Suprapubic skin (tissue), 4 donors: ENCODE data around the gene NUTM2G. TPM values are rescaled to one million over a fixed set of nuclear protein-coding genes. Genes with fewer than 3 reads are reported as not detected.
"Not testable (repeated sequence)": the region's sequence is repeated elsewhere in the genome, so short reads cannot be mapped to it uniquely, and the experiment has no call there.

Source experiments
- DNase-seq, 2 donors: peaks; one replicate each; pipeline ENCODE4 v3.0.0-alpha.2; 2019; ENCODE audit warnings: low spot score in 2 of 2
- H3K27ac ChIP-seq: fragments of 200-600 bp; sonication (generic); one replicate; pipeline ENCODE4 v1.5.1; 2019
- H3K27me3 ChIP-seq: fragments of 200-600 bp; sonication (generic); one replicate; pipeline ENCODE4 v1.5.1; 2019
- H3K36me3 ChIP-seq: fragments of 200-600 bp; sonication (generic); one replicate; pipeline ENCODE4 v1.5.1; 2019
- H3K4me1 ChIP-seq: fragments of 200-600 bp; sonication (generic); one replicate; pipeline ENCODE4 v1.5.1; 2019
- H3K4me3 ChIP-seq: fragments of 200-600 bp; sonication (generic); one replicate; pipeline ENCODE4 v1.5.1; 2019; ENCODE audit warnings: mild to moderate bottlenecking
- H3K9me3 ChIP-seq: fragments of 200-600 bp; sonication (generic); one replicate; pipeline ENCODE4 v1.5.1; 2019
- EP300 ChIP-seq: sonication (generic); formaldehyde crosslinking; IDR thresholded peaks from one replicate; pipeline ENCODE4 v1.6.1; 2017; ENCODE audit warnings: antibody characterized with exemption
- POLR2A ChIP-seq, 2 donors: fragments of 450-650 bp; IDR thresholded peaks; one replicate each; pipeline ENCODE4 v1.6.1; 2017; ENCODE audit warnings: antibody characterized with exemption in 2 of 2, mild to moderate bottlenecking in 2 of 2, moderate library complexity in 2 of 2
- POLR2AphosphoS5 ChIP-seq, 3 donors: sonication (generic); formaldehyde crosslinking; IDR thresholded peaks; one replicate each; pipeline ENCODE4 v1.6.1; 2017; ENCODE audit warnings: antibody characterized with exemption in 3 of 3
- WGBS: methylation state at CpG from one replicate; pipeline ENCODE4 v1.1.5; 2018; 5-methylcytosine and 5-hydroxymethylcytosine counted together
- total RNA-seq, 4 donors: library from RNA; depleted of rRNA; stranded (reverse); fragments of >200 nt; gene quantifications; one replicate each; pipeline ENCODE4 v1.1.0, GENCODE V29; 2016
- TF ChIP-seq, protein P1 (sequence below), 2 donors: fragments of 200-600 bp in 1 of 2; fragments of 450-650 bp in 1 of 2; sonication (generic) in 1 of 2; IDR thresholded peaks; one replicate each; pipeline ENCODE4 v1.5.1; 2016 to 2019; ENCODE audit warnings: antibody characterized with exemption in 2 of 2, mild to moderate bottlenecking in 1 of 2, moderate library complexity in 1 of 2

The NUTM2G gene
- not detected for total RNA-seq

- not testable (repeated sequence) for H3K36me3 ChIP-seq, H3K4me1 ChIP-seq, H3K4me3 ChIP-seq, H3K27ac ChIP-seq, H3K27me3 ChIP-seq, H3K9me3 ChIP-seq, DNase-seq
- no CpG with 5 or more reads among the region's 3 CpGs for WGBS
Observed at GRCh38 chr9:96928543-96928942, at the start of gene NUTM2G. Gene NUTM2G (plus strand): TSS chr9:96928843. CDS start chr9:96929025, 182 bp downstream.

DNA sequence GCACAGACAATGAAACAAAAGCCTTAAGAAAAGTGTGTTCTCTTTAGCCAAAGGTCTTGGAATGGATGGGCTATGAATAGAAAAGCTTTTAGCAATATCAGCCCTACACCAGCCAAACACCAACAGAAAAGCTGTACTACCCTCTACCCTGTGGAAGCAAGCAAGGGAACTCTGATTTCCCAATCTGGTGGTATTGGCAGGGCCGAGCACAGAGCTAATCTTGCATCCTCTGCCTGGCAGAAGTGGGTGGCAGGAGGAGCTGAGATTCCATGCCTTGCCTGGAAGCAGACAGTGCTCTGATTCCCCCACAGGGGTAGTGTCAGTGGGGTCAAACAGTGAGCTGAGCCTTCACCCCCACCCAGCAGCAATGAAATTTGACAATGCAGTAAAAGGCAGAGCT, 44.7 kb upstream of the NUTM2G start:
- Histone ChIP-seq H3K4me1 (no peaks in the 10 kb centered on the region), H3K36me3 (peaks cover 2% of the 10 kb centered on the region), H3K27ac (no peak overlapping the region), H3K9me3 (no peaks in the 10 kb centered on the region), H3K27me3 (peaks cover 5% of the 10 kb centered on the region), H3K4me3 (no peak overlapping the region)
- TF ChIP-seq, protein P1, sequence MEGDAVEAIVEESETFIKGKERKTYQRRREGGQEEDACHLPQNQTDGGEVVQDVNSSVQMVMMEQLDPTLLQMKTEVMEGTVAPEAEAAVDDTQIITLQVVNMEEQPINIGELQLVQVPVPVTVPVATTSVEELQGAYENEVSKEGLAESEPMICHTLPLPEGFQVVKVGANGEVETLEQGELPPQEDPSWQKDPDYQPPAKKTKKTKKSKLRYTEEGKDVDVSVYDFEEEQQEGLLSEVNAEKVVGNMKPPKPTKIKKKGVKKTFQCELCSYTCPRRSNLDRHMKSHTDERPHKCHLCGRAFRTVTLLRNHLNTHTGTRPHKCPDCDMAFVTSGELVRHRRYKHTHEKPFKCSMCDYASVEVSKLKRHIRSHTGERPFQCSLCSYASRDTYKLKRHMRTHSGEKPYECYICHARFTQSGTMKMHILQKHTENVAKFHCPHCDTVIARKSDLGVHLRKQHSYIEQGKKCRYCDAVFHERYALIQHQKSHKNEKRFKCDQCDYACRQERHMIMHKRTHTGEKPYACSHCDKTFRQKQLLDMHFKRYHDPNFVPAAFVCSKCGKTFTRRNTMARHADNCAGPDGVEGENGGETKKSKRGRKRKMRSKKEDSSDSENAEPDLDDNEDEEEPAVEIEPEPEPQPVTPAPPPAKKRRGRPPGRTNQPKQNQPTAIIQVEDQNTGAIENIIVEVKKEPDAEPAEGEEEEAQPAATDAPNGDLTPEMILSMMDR (IDR thresholded peaks at IDR 0.05) = no peak
- no peak for TF ChIP-seq EP300
- TF ChIP-seq POLR2A (IDR thresholded peaks at IDR 0.05) = no peak
- TF ChIP-seq POLR2AphosphoS5 (IDR thresholded peaks at IDR 0.05) = no peak
- 33% methylated on average over 1 of the region's 1 CpG for WGBS
- DNase-seq = no peak

DNA sequence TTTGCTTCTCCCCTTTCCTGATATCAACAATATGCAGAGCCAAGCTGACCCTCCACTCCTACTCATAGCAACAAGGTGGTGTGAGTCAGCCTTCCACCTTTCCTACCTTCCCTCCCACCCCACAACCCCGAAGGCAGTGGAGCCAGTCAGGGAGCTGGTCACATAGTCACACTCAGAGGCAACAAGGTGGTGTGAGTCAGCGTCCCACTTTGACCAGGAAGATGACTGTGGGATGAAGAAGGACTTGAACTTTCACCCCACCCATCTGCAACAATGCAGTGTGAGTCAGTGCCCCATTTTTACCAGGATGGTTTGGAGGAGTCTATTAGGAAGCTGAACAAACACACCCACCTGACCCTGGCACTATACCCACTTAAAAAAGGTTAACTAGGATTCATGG, 44.2 kb upstream of the NUTM2G start:
- Histone ChIP-seq H3K36me3 (peaks cover 2% of the 10 kb centered on the region), H3K27me3 (peaks cover 1% of the 10 kb centered on the region), H3K4me3 (no peak overlapping the region), H3K27ac (no peak overlapping the region), H3K9me3 (no peaks in the 10 kb centered on the region), H3K4me1 (no peaks in the 10 kb centered on the region)
- 86% methylated on average over 1 of the region's 2 CpGs for WGBS
- DNase-seq = no peak
- no peak for TF ChIP-seq POLR2AphosphoS5 (IDR thresholded peaks at IDR 0.05)
- TF ChIP-seq, protein P1 (IDR thresholded peaks at IDR 0.05) = no peak
- no peak for TF ChIP-seq POLR2A (IDR thresholded peaks at IDR 0.05)
- no peak for TF ChIP-seq EP300

DNA sequence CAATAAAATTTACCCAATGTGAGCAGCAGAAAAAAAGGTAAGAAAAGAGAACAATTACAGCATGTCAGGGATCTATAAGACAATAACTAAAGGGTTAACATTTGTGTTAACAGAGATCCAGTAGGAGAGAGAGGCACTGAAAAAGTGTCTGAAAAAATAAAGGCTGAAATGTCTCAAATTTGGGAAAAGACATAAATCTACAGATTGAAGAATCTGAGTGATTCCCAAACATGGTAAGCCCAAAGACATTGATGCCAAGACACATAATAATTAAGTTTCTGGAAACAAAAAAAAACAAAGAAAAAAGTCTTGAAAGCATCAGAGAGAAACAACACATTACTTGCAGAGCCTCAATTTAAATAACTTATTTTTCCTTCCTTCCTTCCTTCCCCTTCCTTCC, 43.2 kb upstream of the NUTM2G start:
- Histone ChIP-seq H3K27ac (no peak overlapping the region), H3K4me3 (no peak overlapping the region), H3K36me3 (peaks cover 2% of the 10 kb centered on the region), H3K4me1 (no peaks in the 10 kb centered on the region), H3K9me3 (no peaks in the 10 kb centered on the region), H3K27me3 (no peaks in the 10 kb centered on the region)
- TF ChIP-seq POLR2AphosphoS5 (IDR thresholded peaks at IDR 0.05) = no peak
- TF ChIP-seq, protein P1 (IDR thresholded peaks at IDR 0.05) = no peak
- no peak for TF ChIP-seq POLR2A (IDR thresholded peaks at IDR 0.05)
- no peak for TF ChIP-seq EP300
- DNase-seq = no peak

DNA sequence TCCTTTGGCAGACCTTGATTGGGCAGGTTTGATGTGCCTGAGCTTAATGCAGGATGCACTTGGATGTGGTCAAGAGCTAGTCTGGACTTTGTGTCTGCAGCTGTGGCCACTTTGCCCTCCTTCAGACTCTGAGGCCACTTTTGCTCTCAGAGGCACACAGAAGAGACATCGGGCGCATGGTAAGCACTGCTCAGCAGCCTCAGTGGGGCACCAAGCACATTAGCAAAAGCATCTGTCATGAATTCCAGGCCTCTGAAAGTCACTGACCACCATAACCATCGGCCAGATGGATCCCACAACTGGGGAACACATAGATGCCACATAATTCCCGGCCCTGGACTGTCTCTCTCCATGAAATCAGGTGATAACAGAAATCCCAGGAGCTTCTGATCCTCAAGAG, 40.1 kb upstream of the NUTM2G start:
- Histone ChIP-seq H3K27me3 (no peaks in the 10 kb centered on the region), H3K9me3 (no peaks in the 10 kb centered on the region), H3K27ac (no peak overlapping the region), H3K4me3 (no peak overlapping the region), H3K36me3 (peaks cover 16% of the 10 kb centered on the region), H3K4me1 (no peaks in the 10 kb centered on the region)
- WGBS = 79% methylated on average over 4 of the region's 4 CpGs
- TF ChIP-seq, protein P1 (IDR thresholded peaks at IDR 0.05) = no peak
- TF ChIP-seq EP300 = no peak
- TF ChIP-seq POLR2AphosphoS5 (IDR thresholded peaks at IDR 0.05) = no peak
- TF ChIP-seq POLR2A (IDR thresholded peaks at IDR 0.05) = no peak
- no peak for DNase-seq

DNA sequence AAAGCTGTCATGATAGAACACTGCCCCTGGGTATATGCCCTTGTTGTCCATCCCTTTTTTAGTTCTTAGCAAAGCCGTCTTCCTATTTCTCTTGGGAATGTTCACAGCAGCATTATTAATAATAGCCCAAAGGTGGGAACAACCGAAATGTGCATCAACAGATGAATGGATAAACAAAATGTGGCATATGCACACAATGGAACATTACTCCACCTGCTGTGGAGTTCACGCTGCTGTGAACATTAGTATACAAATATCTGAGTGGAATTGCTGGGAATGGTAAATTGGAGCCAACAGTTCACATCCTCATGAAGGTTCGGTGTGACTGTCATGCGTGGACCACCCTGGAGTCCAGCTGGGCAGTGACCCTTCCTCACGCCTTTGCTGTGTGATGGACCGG, 36.5 kb upstream of the NUTM2G start:
- H3K27me3 ChIP-seq = no peaks in the 10 kb centered on the region
- WGBS = 99% methylated on average over 7 of the region's 7 CpGs
- H3K27ac ChIP-seq = no peak overlapping the region
- no peaks in the 10 kb centered on the region for H3K4me1 ChIP-seq
- DNase-seq = no peak
- H3K9me3 ChIP-seq = no peaks in the 10 kb centered on the region
- no peak for TF ChIP-seq POLR2A (IDR thresholded peaks at IDR 0.05)
- no peak overlapping the region for H3K4me3 ChIP-seq
- H3K36me3 ChIP-seq = peaks cover 43% of the 10 kb centered on the region

GRCh38 chr9:96900010-96900409, 28.6 kb upstream of the NUTM2G start:
- DNase-seq, H3K9me3 ChIP-seq, H3K4me1 ChIP-seq, H3K27me3 ChIP-seq, H3K27ac ChIP-seq, H3K4me3 ChIP-seq: not testable (repeated sequence)
- 100% methylated on average over 1 of the region's 2 CpGs for WGBS
- H3K36me3 ChIP-seq = peaks cover 25% of the 10 kb centered on the region

DNA sequence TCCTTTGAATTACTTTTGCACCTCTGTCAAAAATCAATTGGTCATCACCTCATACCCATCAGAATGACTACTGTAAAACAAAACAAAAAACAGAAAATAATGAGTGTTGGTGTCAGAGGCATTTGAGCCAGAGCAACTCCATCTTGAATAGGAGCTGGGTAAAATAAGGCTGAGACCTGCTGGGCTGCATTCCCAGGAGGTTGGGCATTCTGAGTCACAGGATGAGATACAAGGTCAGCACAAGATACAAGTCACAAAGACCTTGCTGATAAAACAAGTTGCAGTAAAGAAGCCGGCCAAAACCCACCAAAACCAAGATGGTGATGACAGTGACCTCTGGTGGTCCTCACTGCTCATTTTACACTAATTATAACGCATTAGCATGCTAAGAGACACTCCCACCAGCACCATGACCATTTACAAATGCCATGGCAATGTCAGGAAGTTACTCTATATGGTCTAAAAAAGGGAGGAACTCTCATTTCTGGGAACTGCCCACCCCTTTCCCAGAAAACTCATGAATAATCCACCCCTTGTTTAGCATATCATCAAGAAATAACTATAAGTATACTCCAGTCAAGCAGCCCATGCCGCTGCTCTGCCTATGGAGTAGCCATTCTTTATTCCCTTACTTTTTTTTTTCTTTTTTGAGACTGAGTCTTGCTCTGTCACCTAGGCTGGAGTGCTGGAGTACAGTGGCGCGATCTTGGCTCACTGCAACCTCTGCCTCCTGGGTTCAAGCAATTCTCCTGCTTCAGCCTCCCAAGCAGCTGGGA, 23.5 kb upstream of the NUTM2G start:
- H3K4me1 ChIP-seq = not testable (repeated sequence)
- WGBS = no CpG with 5 or more reads among the region's 5 CpGs

GRCh38 chr9:96908479-96908878, 20.2 kb upstream of the NUTM2G start:
- H3K27ac ChIP-seq, H3K9me3 ChIP-seq, H3K4me3 ChIP-seq, DNase-seq, H3K4me1 ChIP-seq, H3K27me3 ChIP-seq, H3K36me3 ChIP-seq: not testable (repeated sequence)
- WGBS = no CpG with 5 or more reads among the region's 3 CpGs

More for the DNA sequence above, 23.5 kb upstream of the NUTM2G start:
- not testable (repeated sequence) for H3K36me3 ChIP-seq, H3K9me3 ChIP-seq, H3K27ac ChIP-seq, H3K27me3 ChIP-seq, DNase-seq, H3K4me3 ChIP-seq
